ENCODE data around the gene ADCY5.

DNA sequence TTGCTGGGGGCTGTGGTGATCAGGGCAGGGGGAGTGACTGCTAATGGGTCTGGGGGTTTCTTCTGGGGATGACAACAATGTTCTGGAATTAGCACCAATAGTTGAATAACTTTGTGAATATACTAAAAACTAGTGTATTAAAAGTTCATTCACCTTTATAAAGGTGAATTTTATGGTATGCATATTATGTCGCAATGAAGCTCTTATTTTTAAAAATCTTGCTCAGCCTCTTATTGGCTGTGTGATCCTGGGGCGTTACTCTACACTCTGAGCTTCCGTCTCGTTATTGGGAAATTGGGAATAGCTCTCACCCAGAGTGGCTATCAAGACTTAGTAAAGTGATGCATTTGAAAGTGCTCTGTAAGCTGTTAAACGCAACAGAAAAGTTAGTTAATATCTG, 141.8 kb downstream of the ADCY5 start:
- no peak for TF ChIP-seq EZH2 (IDR thresholded peaks at IDR 0.05; ENCODE audit: low read depth)
- TF ChIP-seq, protein P1, sequence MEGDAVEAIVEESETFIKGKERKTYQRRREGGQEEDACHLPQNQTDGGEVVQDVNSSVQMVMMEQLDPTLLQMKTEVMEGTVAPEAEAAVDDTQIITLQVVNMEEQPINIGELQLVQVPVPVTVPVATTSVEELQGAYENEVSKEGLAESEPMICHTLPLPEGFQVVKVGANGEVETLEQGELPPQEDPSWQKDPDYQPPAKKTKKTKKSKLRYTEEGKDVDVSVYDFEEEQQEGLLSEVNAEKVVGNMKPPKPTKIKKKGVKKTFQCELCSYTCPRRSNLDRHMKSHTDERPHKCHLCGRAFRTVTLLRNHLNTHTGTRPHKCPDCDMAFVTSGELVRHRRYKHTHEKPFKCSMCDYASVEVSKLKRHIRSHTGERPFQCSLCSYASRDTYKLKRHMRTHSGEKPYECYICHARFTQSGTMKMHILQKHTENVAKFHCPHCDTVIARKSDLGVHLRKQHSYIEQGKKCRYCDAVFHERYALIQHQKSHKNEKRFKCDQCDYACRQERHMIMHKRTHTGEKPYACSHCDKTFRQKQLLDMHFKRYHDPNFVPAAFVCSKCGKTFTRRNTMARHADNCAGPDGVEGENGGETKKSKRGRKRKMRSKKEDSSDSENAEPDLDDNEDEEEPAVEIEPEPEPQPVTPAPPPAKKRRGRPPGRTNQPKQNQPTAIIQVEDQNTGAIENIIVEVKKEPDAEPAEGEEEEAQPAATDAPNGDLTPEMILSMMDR (conservative IDR thresholded peaks at IDR 0.05), result no peak
